SK-MEL-5 (cell line): Measurements from ENCODE around the gene CCHCR1. TPM values are rescaled to one million over a fixed set of nuclear protein-coding genes. Genes with fewer than 3 reads are reported as not detected.
"Not testable (repeated sequence)": the region's sequence is repeated elsewhere in the genome, so short reads cannot be mapped to it uniquely, and the experiment has no call there.

ENCODE experiments used
- DNase-seq: peaks from one replicate; pipeline ENCODE4 v3.0.0-alpha.2; 2016; ENCODE audit warnings: low read depth, low spot score
- in situ Hi-C: cut with HindIII; loops from 2 replicates; pipeline ENCODE4 v1.10.0; 2016; ENCODE audit warnings: low sequenced_read_pairs, high pct_unique_total_duplicates, low pct_unique_long_range_greater_than_20kb
- total RNA-seq: library from RNA; depleted of rRNA; stranded (reverse); fragments of >200 nt; shearing (Covaris generic); gene quantifications from 2 replicates; pipeline ENCODE4 v1.2.3, GENCODE V29; 2014

The CCHCR1 gene
- total RNA-seq, 1 experiment from 2014 or later: 12.0 TPM

GRCh38 chr6:31169123-31169857 lies 11.7 kb upstream of the CCHCR1 start:
- in situ Hi-C loops: no loop called here
- DNase-seq: no peak

- in situ Hi-C loops: no loop called here
- peak; percentile 38 for DNase-seq
Measured at GRCh38 chr6:31168606-31169005, 11.0 kb upstream of the CCHCR1 start.

- in situ Hi-C loops: no loop called here
- no peak for DNase-seq
Measured at GRCh38 chr6:31165986-31166385, 8.4 kb upstream of the CCHCR1 start.

GRCh38 chr6:31165064-31165832 lies 7.6 kb upstream of the CCHCR1 start:
- in situ Hi-C loops, DNase-seq: not testable (repeated sequence)

- in situ Hi-C loops, DNase-seq: not testable (repeated sequence)
Measured at GRCh38 chr6:31164475-31165063, 7.0 kb upstream of the CCHCR1 start.

- no peak for DNase-seq
Measured at GRCh38 chr6:31163922-31164321, 6.3 kb upstream of the CCHCR1 start.

GRCh38 chr6:31162463-31163165 lies 5.0 kb upstream of the CCHCR1 start:
- in situ Hi-C loops: no loop called here
- DNase-seq: no peak

More at GRCh38 chr6:31163922-31164321, 6.3 kb upstream of the CCHCR1 start:
- in situ Hi-C loops: no loop called here

- no peak for DNase-seq
- in situ Hi-C loops: no loop called here
Measured at GRCh38 chr6:31161216-31162126, 3.9 kb upstream of the CCHCR1 start.

- no peak for DNase-seq
- in situ Hi-C loops: no loop called here
Measured at GRCh38 chr6:31158863-31159855, 1.6 kb upstream of the CCHCR1 start.

- in situ Hi-C loops: no loop called here
- DNase-seq: peak; percentile 99
Measured at GRCh38 chr6:31158140-31158862, 699 bp upstream of the CCHCR1 start, which contains the start of gene TCF19. TCF19 (plus strand) TSS chr6:31158589; CDS start chr6:31159470, 881 bp downstream.

- in situ Hi-C loops: no loop called here
Measured at GRCh38 chr6:31156641-31157040, 961 bp downstream of the CCHCR1 start.

GRCh38 chr6:31154436-31154835 lies 3.2 kb downstream of the CCHCR1 start:
- no peak for DNase-seq
- in situ Hi-C loops: no loop called here

More at GRCh38 chr6:31156641-31157040, 961 bp downstream of the CCHCR1 start:
- no peak for DNase-seq

- DNase-seq: no peak
- in situ Hi-C loops: no loop called here
Measured at GRCh38 chr6:31152781-31153180, 4.8 kb downstream of the CCHCR1 start.

GRCh38 chr6:31149827-31150447 lies 7.7 kb downstream of the CCHCR1 start:
- in situ Hi-C loops: no loop called here
- DNase-seq: no peak

- no peak for DNase-seq
- in situ Hi-C loops: no loop called here
Measured at GRCh38 chr6:31145386-31145785, 12.2 kb downstream of the CCHCR1 start.
